AG20443 (cell line): ENCODE measurements around the gene STON2.

ENCODE experiments used
- DNase-seq: peaks from one replicate; pipeline ENCODE4 v3.0.0; 2012; ENCODE audit warnings: low spot score, mixed read lengths

Gene STON2

DNA sequence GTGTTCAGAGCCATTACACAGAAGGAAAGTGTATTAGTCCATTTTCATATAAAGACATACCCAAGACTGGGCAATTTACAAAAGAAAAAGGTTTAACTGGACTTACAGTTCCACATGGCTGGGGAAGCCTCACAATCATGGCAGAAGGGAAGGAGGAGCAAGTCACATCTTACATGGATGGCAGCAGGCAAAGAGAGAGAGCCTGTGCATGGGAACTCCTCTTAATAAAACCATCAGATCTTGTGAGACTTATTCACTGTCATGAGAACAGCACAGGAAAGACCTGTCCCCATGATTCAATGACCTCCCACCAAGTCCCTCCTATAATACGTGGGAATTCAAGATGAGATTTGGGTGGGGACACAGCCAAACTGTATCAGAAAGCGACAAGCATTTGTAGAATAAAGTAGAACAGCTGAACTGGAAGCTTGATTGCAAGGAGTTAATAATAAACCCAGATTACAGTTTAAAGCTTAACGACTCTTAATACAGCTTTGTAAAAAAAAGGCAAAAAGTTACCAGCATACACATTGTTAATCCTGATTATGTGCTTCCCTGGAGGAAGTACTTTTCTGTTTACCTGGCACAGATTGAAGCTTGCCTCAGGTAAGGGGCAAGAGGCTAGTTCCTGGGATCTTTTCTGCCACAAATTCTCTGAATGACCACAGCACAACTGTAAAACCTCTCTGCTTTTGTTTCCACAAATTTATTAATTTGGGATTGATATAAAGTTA, 18.1 kb upstream of the STON2 start:
- no peak for DNase-seq

DNA sequence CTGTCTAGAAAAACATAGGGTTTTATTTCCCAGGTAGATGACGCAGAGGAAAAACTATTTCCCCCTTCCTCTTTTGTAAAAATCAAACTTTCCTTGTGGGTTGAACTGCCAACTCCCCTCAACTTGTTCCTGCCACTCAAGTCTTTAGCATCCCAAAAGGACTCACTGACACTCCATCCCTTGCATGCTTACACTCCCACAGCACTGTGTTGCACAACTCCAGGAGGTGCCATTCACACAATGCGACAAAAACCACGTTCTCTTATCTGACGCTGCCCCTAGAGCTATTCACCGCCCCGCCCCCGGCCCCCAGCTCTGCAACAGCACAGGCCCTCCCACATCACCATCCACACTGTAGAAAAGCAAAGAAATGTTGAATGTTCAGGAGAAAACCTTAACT, 16.9 kb upstream of the STON2 start:
- no peak for DNase-seq

DNA sequence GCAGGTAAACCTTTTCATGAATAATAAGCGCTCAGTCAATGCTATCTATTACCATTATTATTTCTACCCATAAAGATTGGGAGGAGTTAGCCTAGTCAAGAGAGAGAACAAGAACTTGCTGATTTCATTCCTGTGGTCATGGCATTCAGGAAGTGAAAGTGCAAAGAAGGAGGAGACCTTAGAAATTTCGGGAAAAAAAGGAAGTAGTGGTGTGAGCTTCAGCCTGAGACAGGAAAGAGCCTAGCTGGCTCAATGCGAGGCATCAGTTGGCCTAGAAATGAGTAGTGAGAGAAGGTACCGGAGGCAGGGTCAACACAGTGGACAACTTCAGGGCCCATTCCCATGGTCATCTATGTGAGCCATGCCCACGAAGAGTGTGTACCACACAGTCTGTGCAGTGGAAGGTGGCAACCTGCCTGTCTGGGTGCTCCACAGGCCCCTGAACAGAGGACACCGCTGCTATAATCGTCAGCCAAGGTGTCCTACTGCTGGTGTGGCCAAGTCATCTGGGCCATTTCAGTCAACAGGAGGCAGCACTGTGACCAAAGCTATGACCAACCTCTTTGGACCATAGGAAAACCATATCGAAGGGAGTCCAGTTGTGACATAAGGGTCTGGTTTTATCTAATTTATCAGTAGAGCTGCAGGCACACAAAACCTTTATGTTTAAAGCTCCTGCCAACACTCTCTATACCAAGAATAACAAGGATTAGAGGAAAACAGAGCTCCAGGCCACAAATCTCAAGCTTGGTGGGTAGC, 16.2 kb upstream of the STON2 start:
- no peak for DNase-seq

DNA sequence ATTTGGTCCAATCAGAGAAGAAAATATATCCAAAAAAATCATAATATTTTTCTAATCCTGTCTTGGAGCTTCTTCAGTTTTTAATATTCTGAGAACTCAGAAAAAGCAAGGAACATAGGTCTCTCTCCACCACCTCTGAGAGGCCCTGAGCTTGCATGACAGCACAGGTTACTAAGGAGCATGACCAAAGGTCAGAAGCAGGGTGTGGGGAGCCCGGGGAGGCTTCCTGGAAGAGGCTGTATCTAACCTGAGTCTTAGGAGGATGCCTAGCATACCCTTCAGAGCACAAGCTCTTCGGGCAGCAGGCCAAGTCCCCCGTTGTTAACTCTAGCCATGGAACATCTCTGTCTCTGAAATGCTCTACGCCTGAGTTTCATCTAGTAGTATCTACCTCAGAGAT, 15.7 kb upstream of the STON2 start:
- no peak for DNase-seq

DNA sequence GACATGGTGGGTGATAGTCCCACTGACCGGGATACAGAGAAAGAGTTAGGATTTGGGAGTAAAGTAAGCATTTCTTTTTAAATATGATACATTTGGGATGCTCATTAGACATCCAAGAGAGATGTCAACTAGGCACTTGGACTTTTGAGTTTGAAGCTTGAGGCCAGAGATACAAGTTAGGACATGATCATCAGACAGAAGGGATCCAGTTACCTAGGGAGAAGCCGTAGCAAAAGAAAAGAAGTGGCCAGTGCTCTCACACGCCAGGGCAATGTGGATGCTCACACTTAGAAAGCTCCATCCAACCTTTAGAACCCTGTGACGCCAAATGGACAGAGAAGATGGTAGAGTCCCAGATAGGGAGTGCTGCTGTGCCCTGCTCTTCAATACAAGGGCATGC, 14.0 kb upstream of the STON2 start:
- DNase-seq = no peak

DNA sequence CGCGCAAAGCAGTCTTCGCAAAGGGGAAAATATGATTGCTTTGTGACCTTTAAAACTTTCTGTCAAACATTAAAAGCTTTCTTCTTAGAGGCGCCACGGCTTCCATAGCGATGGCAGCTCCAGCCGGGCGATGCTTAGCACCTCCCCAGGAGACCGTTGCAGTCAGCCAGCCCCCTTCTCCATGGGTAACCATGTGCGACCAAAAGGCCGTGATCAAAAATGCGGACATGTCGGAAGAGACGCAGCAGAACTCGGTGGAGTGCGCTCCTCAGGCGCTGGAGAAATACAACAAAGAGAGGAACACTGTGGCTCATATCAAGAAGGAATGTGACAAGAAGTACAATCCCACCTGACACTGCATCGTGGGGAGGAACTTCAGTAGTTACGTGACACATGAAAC, 12.7 kb upstream of the STON2 start:
- no peak for DNase-seq

DNA sequence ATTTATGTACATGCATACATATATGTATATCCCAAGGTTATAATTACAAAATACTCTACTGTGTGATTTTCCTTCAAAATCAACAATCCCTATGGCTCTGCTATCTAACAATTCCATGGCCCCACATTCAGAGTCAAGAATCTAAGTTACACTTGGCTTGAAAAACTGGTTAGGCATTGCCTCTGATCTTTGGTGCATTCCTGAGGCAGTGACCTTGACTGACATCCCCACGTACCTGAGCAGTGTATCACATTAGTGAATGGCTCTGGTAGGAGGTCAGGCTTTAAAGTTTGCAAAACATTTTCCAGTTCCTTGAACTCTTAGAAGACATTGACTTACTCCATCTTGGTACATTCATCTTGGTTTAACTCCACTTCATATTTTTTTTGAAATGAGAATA, 8.5 kb upstream of the STON2 start:
- DNase-seq = no peak

DNA sequence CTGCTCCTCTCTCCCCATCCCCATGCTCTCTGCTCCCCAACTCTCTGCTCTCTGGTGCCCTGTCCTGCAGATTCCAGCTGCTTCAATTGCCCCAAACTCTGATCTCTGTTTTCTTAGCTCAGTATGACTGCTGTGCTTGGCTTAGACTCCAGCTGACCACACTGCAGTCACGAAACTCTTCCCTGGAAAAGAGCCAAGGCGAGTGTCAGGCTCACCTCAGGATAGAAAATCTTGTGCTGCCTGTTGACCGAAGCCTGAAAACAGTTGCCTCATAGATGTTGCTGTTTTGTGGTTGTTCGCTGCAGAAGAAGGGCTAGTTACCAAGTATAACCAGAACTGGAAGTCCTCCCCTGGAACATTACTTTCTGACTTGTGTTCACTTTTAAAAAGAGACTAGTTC, 6.7 kb upstream of the STON2 start:
- no peak for DNase-seq

DNA sequence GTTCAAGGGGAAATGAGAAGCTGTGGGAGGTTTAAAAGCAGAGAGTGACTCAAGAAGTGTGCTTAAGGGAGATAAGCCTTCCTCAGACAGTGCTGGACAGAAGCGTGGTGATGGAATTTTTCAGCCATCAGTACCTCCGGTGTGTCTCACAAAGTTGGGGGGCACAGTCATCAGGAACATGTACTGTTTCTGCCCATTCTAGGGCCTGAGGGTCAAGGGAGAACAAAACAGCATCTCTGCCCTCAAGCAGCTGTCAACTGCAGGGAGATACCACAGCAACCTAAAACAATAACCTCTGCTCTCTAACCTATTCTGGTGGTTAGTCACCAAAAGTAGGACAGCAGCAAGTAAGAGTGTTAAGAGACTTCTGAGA, 2.0 kb upstream of the STON2 start:
- DNase-seq = no peak

DNA sequence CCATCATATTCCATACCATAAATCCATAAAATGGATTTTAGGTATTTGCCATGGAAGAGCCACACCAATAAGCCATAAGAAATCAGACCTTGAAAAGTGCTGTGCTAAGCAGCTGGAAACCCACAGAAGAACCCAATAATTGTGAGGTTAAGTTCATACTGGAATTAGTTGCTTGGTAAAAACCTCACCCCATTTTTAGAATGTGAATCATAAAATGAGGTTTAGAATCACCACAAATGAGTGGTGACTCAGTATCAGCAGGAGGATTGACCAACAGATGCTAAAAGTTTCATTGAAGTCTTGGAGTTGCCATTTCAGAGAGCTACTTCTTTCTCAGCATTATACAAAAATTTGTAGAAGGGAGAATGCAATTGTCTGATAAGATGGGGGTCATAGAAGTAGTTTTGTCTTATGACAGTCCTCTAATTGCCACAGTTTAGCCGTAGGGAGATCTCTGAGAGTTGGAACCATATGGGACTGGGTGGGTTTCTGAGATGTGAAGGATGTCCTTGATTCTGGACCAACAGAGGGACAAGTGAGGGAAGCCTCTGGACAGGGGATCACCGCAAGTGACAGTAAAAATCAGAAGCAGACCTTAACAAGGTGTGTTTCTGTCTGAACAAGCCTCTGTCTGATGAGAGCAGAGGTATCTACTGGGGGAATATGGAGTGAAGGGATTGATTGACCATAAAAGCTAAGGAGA, 1.4 kb upstream of the STON2 start:
- peak; percentile 77 for DNase-seq

DNA sequence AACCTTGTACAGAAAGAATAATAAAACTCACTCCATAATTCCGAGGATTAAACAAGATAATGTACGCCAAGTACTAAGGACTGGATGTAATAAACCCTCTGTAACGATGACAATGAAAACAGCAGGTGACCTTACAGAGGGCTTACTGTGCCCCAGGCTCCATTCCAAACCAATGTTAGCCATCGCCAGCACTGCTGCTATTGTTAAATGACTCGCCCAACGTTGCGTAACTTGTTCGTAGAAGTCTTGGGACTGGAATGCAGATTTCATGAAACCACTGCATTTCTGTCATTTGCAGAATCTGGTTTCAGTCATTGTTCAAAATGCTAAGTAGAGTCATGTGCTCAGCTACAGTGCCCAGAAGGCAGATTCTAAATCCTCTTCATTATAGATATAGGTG, 728 bp upstream of the STON2 start:
- peak; percentile 88 for DNase-seq

DNA sequence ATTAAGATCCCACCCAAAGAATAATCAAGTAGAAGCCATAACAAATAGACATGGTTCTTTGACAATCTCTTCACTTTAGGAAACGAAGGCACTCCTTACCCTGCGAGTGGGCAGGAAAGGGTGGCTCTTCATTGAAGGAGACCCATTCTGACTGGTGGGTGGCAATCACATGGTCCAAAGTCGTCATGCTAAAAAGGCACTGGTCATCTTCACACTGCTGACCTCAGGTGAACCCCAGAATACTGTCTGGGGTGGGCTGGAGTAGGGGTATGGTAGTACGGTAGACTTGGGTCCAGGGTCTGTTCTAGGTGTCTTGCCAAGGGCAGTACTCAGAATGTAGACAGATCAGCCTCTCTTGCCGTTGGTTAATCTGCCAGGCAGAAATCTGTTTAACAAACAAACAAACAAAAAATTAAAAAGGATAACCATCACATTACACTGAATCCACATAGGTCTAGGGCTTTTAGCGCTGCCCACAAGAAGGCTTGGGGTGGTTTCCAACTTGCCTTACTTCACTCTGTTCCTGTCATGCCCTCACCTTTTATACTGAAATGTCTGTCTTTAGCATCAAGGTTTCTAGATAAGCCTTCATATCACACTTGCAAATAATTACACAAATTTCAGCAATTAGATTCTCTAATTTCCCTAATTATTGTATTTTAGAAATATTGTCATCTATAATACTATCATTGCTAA, 1.8 kb downstream of the STON2 start:
- no peak for DNase-seq

DNA sequence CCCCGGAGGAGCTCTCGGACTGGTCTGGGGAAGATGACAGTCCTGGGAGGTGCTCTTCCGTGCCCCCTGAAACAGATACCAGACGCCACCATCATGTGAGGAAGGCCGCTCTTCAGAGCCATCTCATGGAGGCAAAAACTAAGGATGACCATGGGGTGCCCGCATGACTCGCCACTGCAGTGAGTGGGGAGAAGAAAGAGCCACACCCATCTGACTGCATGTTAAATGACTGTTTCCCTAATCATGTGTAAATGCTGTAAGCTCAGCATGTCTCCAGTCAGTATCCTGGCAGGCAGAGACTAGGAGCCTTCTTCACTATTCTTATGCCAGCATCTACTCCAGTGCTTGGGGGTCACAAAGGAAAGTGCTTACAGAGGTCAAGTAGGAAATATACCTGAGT, 4.0 kb downstream of the STON2 start:
- peak; percentile 28 for DNase-seq

DNA sequence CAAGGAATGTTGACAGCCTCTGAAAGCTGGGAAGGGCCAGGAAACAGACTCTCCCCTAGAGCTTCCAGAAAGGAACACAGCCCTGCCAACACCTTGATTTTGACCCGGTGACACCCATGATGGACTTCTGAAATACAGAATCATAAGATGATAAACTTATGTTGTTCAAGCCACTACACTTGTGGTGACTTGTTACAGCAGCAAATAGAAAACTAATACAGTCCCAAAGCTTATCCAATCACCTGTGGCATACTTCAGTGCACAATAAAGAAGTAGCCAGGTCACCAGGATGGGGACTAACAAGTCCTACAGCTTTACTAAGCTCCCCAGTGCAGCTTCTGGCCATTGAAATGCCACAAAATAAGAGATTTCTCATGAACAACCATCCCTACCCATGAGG, 5.4 kb downstream of the STON2 start:
- DNase-seq = no peak

DNA sequence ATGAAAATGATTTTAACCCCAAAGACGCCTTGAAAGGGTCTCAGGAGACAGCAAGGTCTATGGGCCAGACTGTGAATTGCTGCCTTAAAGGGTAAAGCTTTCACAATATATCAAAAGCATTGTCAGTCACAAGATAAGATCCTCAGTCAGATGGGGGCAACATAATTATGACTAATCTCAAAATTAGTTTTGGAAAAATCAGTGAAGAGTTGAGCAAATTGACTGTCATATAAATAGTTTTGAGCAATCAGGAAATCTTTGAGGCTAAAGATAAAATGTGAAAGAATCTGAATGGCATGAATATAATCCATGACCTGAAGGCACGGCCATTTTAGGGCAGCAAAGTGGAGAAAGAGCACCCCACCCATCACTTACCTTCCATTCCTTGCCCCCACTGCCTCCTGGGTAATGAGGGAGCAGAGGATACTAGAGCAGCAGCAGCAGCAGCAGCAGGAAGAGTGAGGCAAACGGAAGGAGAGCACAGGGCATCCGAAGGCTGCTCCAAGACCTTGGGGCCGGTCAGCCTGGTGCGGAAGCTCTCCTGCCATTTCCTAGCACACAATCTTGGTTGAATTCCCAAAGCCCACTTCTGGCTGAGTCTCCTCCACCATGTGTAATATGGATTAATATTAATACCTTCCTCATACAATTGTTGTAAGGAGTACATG, 7.0 kb downstream of the STON2 start:
- DNase-seq = no peak

DNA sequence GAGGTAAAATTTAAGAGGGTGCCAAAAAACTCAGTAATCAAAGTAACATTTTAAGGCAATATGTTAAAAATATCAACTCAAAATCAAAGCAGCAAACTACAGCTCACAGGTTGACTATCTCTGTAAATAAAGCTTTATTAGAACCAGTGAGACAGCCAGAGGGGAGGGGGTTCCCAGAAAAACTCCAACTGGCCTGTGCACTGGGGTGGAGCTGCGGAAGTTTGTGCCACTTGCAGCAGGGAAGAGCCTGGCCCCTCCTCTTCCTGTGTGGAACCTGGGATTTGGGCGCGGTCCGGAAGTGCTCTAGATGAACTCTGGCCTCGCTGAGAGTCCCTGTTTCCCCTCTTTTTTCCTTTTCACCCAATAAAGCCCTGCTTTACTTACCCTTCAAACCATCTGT, 8.1 kb downstream of the STON2 start:
- no peak for DNase-seq

DNA sequence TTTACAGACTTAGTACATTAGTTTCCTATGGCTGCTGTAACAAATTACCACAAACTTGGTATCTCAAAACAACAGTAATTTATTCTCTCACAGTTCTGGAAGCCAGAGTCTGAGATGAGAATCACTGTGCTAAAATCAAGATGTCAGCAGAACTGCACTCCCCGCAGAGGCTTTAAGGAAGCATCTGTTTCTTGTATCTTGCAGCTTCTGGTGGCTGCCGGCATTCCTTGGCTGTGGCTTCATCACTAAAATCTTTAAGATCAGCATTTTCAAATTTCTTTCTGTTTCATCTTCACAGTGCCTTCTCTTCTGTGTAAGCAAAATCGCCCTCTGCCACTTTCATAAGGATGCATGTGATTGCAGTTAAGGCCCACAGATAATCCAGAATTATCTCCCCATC, 9.4 kb downstream of the STON2 start:
- no peak for DNase-seq

DNA sequence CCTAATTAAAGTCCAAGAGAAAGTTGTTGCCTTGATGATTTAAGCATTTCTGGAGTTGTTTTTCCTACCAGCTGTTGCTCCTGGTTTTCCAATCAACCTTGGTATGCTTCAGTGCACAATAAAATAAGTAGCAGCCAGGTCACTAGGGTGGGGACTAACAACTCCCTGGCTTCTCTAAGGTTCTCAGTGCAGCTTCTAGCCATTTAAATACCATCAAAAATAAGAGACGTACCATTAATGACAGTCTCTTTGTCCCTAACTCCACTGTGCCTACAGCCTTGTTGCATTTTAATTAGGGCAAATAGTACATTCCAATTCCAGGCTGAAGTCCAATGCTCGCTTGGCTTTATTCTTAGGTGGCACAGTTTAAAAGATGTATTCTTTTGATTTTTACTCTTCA, 11.8 kb downstream of the STON2 start:
- DNase-seq = no peak

DNA sequence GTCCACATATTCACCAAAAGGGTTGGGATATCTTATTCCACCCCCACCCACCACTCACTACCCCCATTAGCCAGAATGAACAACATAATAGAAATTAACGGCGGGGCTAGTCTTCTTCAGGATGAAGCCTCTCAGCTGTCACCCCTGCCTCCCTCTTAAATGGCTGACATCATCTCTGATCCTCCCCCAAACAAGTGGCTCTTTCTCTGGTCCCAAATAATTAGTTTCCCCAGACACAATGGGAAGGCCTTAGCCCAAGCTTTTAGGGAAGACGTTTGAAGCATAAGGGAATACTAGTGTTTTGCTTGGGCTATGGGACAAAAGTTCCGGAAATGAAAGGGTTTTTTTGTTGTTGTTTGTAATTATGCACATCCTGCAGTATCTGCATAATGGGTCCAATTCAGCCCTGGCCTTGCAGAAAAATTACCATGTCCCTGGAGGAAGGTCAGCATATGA, 13.8 kb downstream of the STON2 start:
- no peak for DNase-seq

DNA sequence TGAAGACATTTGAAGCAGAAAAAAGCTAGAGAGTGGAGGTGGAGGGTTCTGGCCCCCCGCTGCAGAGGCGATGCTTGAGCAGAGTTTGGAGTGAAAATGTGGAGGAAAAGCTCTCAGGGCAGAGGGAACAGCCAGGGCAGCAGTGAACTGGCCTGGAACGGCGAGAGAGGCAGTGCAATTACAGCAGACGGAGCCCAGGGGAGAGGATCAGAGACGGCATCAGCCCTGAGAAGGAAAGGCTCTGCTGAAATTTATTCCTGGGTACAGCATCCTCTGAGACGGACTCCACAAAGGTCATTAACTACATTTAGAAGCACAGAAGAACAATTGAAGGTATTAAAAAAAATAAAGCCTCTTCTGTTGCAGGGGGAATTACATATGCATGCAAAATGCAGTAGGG, 14.2 kb downstream of the STON2 start:
- no peak for DNase-seq

DNA sequence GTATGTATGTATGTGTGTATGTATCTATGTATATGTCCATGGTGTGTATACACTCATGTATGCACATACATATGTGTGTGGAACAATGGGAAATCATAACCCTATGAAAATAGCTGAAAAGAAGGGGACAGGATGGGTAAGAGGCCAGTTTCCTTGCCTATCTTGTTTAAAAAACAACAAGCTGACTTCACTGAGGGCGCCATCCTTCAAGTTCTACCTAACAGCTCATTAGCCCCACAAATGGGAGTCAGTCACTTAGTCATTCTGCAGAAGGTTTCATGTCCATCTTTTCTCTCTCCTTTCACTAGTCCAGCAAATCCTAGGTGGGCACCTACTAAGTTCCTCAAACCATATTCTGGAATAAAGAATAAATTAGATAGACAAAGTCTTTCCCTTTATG, 14.7 kb downstream of the STON2 start:
- DNase-seq = no peak

DNA sequence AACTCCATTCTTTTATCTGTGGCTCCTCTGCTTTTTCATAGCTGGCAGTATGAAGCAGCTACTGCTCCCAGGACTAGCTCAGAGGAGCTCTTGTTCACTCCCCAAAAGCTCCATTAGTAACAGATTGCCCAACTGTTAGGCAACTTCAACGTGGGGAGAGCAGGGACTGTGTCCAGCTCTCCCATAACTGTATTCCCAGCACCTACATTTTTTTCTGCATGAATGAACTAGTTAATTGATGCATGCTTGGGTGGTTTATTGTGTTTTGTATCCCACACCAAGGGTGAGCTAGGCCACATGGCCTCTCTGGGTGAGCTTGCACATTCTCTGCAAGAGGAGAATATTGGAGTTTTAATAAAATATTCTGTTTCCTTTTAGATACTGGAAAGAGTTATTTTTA, 15.2 kb downstream of the STON2 start:
- DNase-seq = no peak
